Stimulated activated CD8-positive, alpha-beta memory T cell treated with anti-CD3 and anti-CD28 coated beads, Interleukin-15, amount 100 ng/mL, for 1 hour (primary cell): ENCODE measurements around the gene KCNMA1.

Experiments
- DNase-seq: peaks from one replicate; pipeline ENCODE4 v3.0.0-alpha.2; 2020; ENCODE audit warnings: low read depth

KCNMA1 gene

GRCh38 chr10:77555591-77556212 is 81.9 kb downstream of the KCNMA1 start:
- DNase-seq: no peak

- DNase-seq: no peak
These were observed 82.6 kb downstream of the KCNMA1 start for GRCh38 chr10:77554996-77555397.

GRCh38 chr10:77553966-77554365 is 83.6 kb downstream of the KCNMA1 start:
- DNase-seq: no peak

- DNase-seq: no peak
These were observed 84.3 kb downstream of the KCNMA1 start for GRCh38 chr10:77553311-77553710.

GRCh38 chr10:77552252-77552651 is 85.4 kb downstream of the KCNMA1 start:
- DNase-seq: no peak

GRCh38 chr10:77550378-77550777 is 87.2 kb downstream of the KCNMA1 start:
- DNase-seq: no peak

GRCh38 chr10:77548671-77549070 is 88.9 kb downstream of the KCNMA1 start:
- DNase-seq: no peak

GRCh38 chr10:77548157-77548556 is 89.5 kb downstream of the KCNMA1 start:
- no peak for DNase-seq

- DNase-seq: no peak
These were observed 90.1 kb downstream of the KCNMA1 start for GRCh38 chr10:77547307-77548050.

GRCh38 chr10:77546042-77546441 is 91.6 kb downstream of the KCNMA1 start:
- no peak for DNase-seq

GRCh38 chr10:77545585-77545984 is 92.0 kb downstream of the KCNMA1 start:
- no peak for DNase-seq

GRCh38 chr10:77544617-77545016 is 93.0 kb downstream of the KCNMA1 start:
- DNase-seq: no peak

GRCh38 chr10:77542710-77543259 is 94.8 kb downstream of the KCNMA1 start:
- no peak for DNase-seq

- no peak for DNase-seq
These were observed 95.7 kb downstream of the KCNMA1 start for GRCh38 chr10:77541944-77542343.

- no peak for DNase-seq
These were observed 96.4 kb downstream of the KCNMA1 start for GRCh38 chr10:77541247-77541646.

- no peak for DNase-seq
These were observed 98.3 kb downstream of the KCNMA1 start for GRCh38 chr10:77539147-77539935.

- no peak for DNase-seq
These were observed 99.8 kb downstream of the KCNMA1 start for GRCh38 chr10:77537720-77538373.

- no peak for DNase-seq
These were observed 100.5 kb downstream of the KCNMA1 start for GRCh38 chr10:77537071-77537470.

GRCh38 chr10:77533887-77534278 is 103.7 kb downstream of the KCNMA1 start:
- no peak for DNase-seq

GRCh38 chr10:77533146-77533886 is 104.3 kb downstream of the KCNMA1 start:
- no peak for DNase-seq

GRCh38 chr10:77532068-77532467 is 105.5 kb downstream of the KCNMA1 start:
- no peak for DNase-seq
